Fibroblast of skin of right biceps (primary cell): ENCODE data around the gene ZBTB2.
A peak's percentile ranks its signal among the peaks of the same experiment; 100 is the strongest.
"Not testable (repeated sequence)": the region's sequence is repeated elsewhere in the genome, so short reads cannot be mapped to it uniquely, and the experiment has no call there.

ENCODE experiments used
- DNase-seq: peaks from one replicate; pipeline ENCODE4 v3.0.0-alpha.2; 2013

The ZBTB2 gene

GRCh38 chr6:151325075-151326050 lies 66.0 kb downstream of the ZBTB2 start:
- DNase-seq, result peak; percentile 62

- DNase-seq, result no peak
These were observed 66.9 kb downstream of the ZBTB2 start for GRCh38 chr6:151324488-151324825.

GRCh38 chr6:151323791-151324487 lies 67.4 kb downstream of the ZBTB2 start:
- DNase-seq, result peak; percentile 95

- DNase-seq, result no peak
These were observed 68.8 kb downstream of the ZBTB2 start for GRCh38 chr6:151322570-151322969.

GRCh38 chr6:151321438-151321837 lies 69.9 kb downstream of the ZBTB2 start:
- no peak for DNase-seq

- DNase-seq, result no peak
These were observed 71.2 kb downstream of the ZBTB2 start for GRCh38 chr6:151320140-151320539.

- no peak for DNase-seq
These were observed 73.4 kb downstream of the ZBTB2 start for GRCh38 chr6:151317995-151318365.

GRCh38 chr6:151317103-151317994 lies 74.0 kb downstream of the ZBTB2 start:
- DNase-seq, result peak; percentile 90

GRCh38 chr6:151315661-151316060 lies 75.7 kb downstream of the ZBTB2 start:
- DNase-seq, result not testable (repeated sequence)
